Gastroesophageal sphincter (tissue), 4 donors: ENCODE results near the gene ANKRD29. TPM values are rescaled to one million over a fixed set of nuclear protein-coding genes. Genes with fewer than 3 reads are reported as not detected.

Source experiments
- ATAC-seq: fragments of 150-250 bp; one replicate; pipeline ENCODE4 v1.9.1; 2016; ENCODE audit warnings: mild to moderate bottlenecking, moderate library complexity
- H3K27ac ChIP-seq, 4 donors: fragments of 200-600 bp; sonication (generic) in 3 of 4; 1 replicate in 3 of 4; 2 replicates in 1 of 4; pipeline ENCODE4 v1.5.1; 2016 to 2019
- H3K27me3 ChIP-seq: fragments of 200-600 bp; sonication (generic); one replicate; pipeline ENCODE4 v1.5.1; 2019
- H3K36me3 ChIP-seq, 2 donors: fragments of 200-600 bp; sonication (generic); one replicate each; pipeline ENCODE4 v1.5.1; 2019; ENCODE audit warnings: control low read depth in 1 of 2
- H3K4me1 ChIP-seq, 3 donors: fragments of 200-600 bp; sonication (generic); 1 replicate in 2 of 3; 2 replicates in 1 of 3; pipeline ENCODE4 v1.5.1; 2016 to 2019; ENCODE audit warnings: control low read depth in 2 of 3
- H3K4me3 ChIP-seq, 2 donors: fragments of 200-600 bp; sonication (generic); one replicate each; pipeline ENCODE4 v1.5.1; 2019; ENCODE audit warnings: mild to moderate bottlenecking in 1 of 2, moderate library complexity in 1 of 2
- H3K9me3 ChIP-seq, 3 donors: fragments of 200-600 bp; sonication (generic); one replicate each; pipeline ENCODE4 v1.5.1; 2017 to 2019; ENCODE audit warnings: control low read depth in 2 of 3
- CTCF ChIP-seq, 4 experiments: fragments of 200-600 bp in 2 of 4; fragments of 450-650 bp in 2 of 4; sonication (generic) in 1 of 4; IDR thresholded peaks; one replicate each; pipeline ENCODE4 v1.5.1; 2017 to 2019; ENCODE audit warnings: antibody characterized with exemption in 4 of 4, mild to moderate bottlenecking in 2 of 4, moderate library complexity in 2 of 4
- EP300 ChIP-seq: sonication (generic); formaldehyde crosslinking; IDR thresholded peaks from one replicate; pipeline ENCODE4 v1.6.1; 2017; ENCODE audit warnings: antibody characterized with exemption, mild to moderate bottlenecking
- POLR2A ChIP-seq, 2 donors: fragments of 450-650 bp; IDR thresholded peaks; one replicate each; pipeline ENCODE4 v1.6.1; 2017; ENCODE audit warnings: antibody characterized with exemption in 2 of 2, mild to moderate bottlenecking in 2 of 2, moderate library complexity in 1 of 2
- POLR2AphosphoS5 ChIP-seq: sonication (generic); formaldehyde crosslinking; IDR thresholded peaks from one replicate; pipeline ENCODE4 v1.6.1; 2017; ENCODE audit warnings: antibody characterized with exemption
- WGBS, 2 donors: methylation state at CpG; one replicate each; pipeline ENCODE4 v1.1.5; 2018; ENCODE audit warnings: low coverage in 1 of 2; 5-methylcytosine and 5-hydroxymethylcytosine counted together
- total RNA-seq, 4 donors: library from RNA; depleted of rRNA; stranded (reverse); fragments of >200 nt; gene quantifications; one replicate each; pipeline ENCODE4 v1.1.0, GENCODE V29; 2016

The ANKRD29 gene
- total RNA-seq, 4 donors from 2014 or later = 3.5 to 19.3 (median 10.5) TPM

GRCh38 chr18:23586249-23587196 is 76.2 kb downstream of the ANKRD29 start, which contains the start of gene NPC1:
Gene NPC1, minus strand, starts transcription at chr18:23586506. Its CDS starts 163 bp downstream, at chr18:23586343.
- H3K27me3 ChIP-seq = no peaks in the 10 kb centered on the region
- H3K36me3 ChIP-seq = no peaks in the 10 kb centered on the region
- H3K4me1 ChIP-seq = peaks cover 0 to 44% (median 7%) of the 10 kb centered on the region in 3 donors
- ATAC-seq = peak; percentile 97
- WGBS, 2 donors = 0% methylated on average over 5 to 10 of the region's 95 CpGs
- peak within 1 kb of the TSS; percentile 60 to 91 for H3K4me3 ChIP-seq
- H3K9me3 ChIP-seq = no peaks in the 10 kb centered on the region
- H3K27ac ChIP-seq = peak within 1 kb of the TSS; percentile 93 to 100 (median 96)
- TF ChIP-seq CTCF (IDR thresholded peaks at IDR 0.05) (peak; percentile 78 to 99 (median 92)), POLR2AphosphoS5 (peak; percentile 81), EP300 (no peak), POLR2A (IDR thresholded peaks at IDR 0.05) (peak; percentile 89 to 93)

DNA sequence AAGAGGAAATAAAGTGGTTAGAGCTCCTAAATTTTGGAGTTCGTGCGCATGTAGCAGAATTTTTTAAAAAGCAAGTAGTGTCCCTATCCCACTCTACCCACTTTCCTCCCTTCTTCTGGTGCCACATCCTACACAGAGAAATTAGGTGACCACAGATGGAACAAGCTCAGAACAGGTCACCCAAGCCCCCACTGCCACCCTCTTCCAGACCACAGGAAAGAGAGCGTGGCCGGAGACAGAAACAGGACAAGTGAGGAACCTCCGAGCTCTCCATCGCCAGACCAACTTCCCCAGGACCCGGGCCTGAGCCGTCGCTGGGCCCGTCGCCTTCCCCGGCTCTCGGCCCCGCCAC is 76.8 kb downstream of the ANKRD29 start:
- no peaks in the 10 kb centered on the region for H3K27me3 ChIP-seq
- no peaks in the 10 kb centered on the region for H3K36me3 ChIP-seq
- no peaks in the 10 kb centered on the region for H3K9me3 ChIP-seq
- peak overlapping the region; percentile 93 to 100 (median 96) for H3K27ac ChIP-seq
- no peak for ATAC-seq
- TF ChIP-seq POLR2A (IDR thresholded peaks at IDR 0.05) (no peak), CTCF (IDR thresholded peaks at IDR 0.05) (no peak), POLR2AphosphoS5 (no peak), EP300 (no peak)
- 7 to 10% methylated on average over 2 of the region's 14 CpGs for WGBS, 2 donors
- H3K4me1 ChIP-seq = peaks cover 0 to 47% (median 7%) of the 10 kb centered on the region in 3 donors
- peak overlapping the region; percentile 60 to 91 for H3K4me3 ChIP-seq

DNA sequence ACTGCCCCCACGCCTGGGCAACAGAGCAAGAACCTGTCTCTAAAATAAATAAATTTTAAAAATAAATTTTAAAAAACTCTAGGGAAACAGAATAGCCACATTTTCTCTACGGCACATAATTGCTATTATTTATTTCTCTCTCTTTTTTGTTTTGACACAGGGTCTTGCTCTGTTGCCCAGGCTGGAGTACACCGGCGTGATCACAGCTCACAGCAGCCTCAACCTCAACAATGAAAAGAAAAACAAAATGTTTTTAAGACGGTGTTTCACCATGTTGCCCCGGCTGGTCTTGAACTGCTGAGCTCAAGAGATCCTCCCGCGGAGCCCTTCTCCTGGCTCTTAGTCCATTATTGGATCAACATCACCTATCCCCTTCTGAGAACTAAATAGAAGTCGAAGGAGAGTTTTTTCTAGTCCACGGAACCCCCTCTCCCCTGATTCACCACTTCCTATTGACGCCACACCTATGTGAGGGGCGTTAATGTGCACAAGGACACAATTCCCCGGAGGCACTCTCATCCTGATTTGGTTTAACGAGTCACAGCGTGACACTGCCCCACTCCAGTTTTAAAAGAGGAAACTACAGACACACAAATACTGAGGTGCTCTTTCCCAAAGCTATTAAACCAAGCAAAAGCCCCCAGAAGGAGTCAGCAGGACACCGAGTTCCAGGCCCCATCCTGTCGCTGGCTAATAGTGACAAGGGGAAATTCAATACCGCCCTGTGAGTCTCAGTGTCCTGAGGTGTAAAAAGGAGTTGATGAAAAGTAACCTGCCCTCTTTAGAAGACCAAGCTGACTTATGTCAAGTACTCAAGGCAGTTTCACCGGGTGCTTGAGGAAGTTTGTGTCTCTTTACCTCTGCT is 77.5 kb downstream of the ANKRD29 start:
- 4 to 35% methylated on average over 9 to 19 of the region's 19 CpGs for WGBS, 2 donors
- Histone ChIP-seq H3K9me3 (no peaks in the 10 kb centered on the region), H3K36me3 (no peaks in the 10 kb centered on the region), H3K4me1 (peaks cover 0 to 53% (median 7%) of the 10 kb centered on the region in 3 donors), H3K4me3 (peak overlapping the region; percentile 60 to 91), H3K27ac (peak overlapping the region; percentile 93 to 100 (median 96)), H3K27me3 (no peaks in the 10 kb centered on the region)
- TF ChIP-seq EP300 (no peak), CTCF (IDR thresholded peaks at IDR 0.05) (no peak), POLR2AphosphoS5 (no peak), POLR2A (IDR thresholded peaks at IDR 0.05) (no peak)
- no peak for ATAC-seq

- no peaks in the 10 kb centered on the region for H3K36me3 ChIP-seq
- no peaks in the 10 kb centered on the region for H3K27me3 ChIP-seq
- TF ChIP-seq POLR2A (IDR thresholded peaks at IDR 0.05) (no peak), CTCF (IDR thresholded peaks at IDR 0.05) (no peak), EP300 (no peak), POLR2AphosphoS5 (no peak)
- whole genome bisulfite sequencing, 2 donors = 84 to 92% methylated on average over 13 of the region's 13 CpGs
- peaks cover 0 to 63% (median 7%) of the 10 kb centered on the region in 3 donors for H3K4me1 ChIP-seq
- ATAC-seq = no peak
- no peaks in the 10 kb centered on the region for H3K9me3 ChIP-seq
- H3K27ac ChIP-seq = peak overlapping the region in 3 of 4 donors; percentile 31 to 100 (median 96)
- H3K4me3 ChIP-seq = peak overlapping the region in 1 of 2 donors; percentile 91
Observed at GRCh38 chr18:23584019-23584983, 78.4 kb downstream of the ANKRD29 start.
